HG03469 (cell line): ENCODE results near the gene IL1R2.
"Not testable (repeated sequence)": the region's sequence is repeated elsewhere in the genome, so short reads cannot be mapped to it uniquely, and the experiment has no call there.

Source experiments
- ATAC-seq: cut with Tn5 transposase; IDR thresholded peaks from one replicate; pipeline ENCODE4 v1.9.1; 2021; ENCODE audit warnings: mild to moderate bottlenecking, moderate library complexity, moderate number of reproducible peaks; ENCODE audit not compliant: unreplicated experiment

IL1R2 gene

DNA sequence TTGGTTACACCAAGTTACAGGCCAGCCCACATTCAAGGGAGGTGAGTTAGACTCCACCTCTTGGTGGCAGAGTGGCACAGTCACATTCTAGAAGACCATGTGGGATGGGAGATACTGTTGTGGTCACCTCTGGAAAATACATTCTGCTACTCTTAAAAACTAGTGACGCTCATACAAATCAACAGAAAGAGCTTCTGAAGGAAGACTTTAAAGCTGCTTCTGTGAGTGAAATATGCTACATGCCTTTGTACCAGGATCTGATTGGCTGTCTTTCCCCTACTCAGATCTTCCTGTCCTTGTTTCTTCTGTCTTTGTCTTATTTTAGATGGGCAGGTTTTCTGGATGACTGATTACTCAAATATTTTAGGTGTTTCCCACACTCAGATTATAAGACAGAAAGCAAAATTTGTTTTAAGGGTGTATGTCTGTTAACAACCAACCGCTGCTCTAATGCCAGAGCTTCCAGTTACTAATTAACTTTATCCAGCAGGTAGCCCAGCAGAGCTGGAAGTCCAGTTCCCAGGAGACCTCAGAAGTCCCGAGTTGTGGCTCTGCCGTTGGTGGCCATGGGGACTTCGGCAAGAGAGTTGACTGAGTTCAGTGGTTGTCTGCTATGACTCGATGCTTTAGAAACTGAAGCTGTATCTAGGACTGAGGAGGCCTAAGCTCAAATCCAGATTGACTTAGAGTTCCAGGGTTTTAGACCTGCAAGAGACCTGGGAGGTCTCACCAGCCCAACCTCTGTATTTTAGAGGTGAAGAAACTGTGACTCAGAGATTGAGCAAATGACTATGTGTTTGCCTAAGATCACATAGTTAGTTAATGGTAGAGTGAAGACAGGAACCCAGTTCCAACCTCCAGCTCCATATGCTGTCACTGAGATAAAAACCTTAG lies 7.4 kb downstream of the IL1R2 start:
- ATAC-seq = no peak

DNA sequence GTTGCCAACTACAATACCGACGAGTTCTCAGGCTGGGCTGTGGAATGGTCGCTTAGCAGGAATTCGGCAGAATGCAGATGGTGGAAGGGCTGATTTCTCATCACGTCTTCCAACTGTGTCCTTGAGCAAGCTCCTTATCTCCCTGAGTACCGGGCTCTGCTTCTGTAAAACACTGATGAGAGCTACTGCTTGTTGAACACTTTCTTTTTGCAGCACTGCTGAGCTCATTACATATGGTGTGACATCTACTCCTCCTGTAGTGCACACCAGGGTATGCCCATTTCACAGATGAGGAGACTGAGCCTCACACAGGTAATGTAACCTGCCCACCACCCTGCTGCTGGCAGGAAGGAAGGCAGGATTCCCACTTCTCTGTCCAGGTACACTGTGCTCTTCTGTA lies 8.3 kb downstream of the IL1R2 start:
- no peak for ATAC-seq

DNA sequence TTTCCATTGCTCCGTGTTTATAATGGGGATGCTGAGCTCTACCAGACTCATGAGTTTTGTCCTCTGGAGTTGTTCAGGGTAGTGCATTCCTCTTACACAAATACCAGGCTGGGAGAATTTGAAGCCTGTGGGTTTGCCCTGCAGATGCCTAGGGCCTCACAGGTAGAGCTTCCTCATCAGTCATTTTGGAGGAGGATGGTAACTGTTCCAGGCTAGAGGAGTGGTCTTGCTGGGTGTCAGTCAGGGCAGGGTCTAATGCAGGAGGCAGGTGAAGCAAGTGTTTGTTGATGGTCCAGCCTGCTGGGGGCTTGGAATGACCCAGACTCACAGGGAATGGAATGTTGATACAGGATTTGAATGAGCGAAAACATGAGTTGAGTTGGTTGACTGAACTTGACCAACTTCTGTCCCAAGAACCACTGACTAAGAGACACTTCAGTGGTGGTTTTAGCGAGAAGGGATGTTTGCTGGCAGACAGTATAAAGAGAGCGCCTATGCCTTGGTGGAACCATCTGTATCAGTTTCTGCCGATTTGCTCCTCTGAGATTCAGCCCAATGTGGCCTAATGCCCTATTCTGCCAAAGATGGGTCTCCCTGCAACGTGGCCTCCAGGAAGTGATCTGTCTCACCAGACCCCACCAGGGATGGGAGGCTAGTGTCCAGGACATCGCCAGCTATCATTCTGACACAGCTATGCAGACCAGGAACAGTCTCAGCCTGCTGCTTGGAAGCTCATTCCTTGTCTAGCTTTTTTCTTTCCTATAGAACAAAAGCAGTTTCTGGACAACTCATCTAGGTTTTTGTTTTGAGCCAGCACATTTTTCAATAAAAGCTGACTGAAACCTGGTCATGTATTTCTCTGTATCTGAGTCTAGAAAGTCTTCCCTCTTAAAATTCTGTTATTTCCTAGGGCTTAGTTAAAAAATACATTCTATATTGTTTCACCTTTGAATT lies 9.3 kb downstream of the IL1R2 start:
- ATAC-seq = no peak

DNA sequence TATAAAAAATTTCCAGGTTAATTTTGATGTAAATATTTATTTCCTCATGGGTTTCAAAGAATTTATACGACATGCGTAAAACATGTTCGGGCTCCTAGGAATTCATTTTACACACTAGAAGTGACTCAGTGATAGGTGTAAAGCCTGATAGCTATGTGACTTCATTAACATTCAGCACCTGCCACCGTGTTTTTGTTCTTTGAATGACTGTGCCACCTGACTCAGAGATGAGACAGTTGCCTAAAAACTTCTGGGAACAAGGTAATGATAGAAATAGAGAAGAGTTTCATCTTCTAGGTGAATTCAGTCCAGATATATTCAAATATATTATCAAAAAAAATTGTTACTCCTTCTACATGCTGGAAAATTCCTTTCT lies 10.0 kb downstream of the IL1R2 start:
- ATAC-seq = no peak

DNA sequence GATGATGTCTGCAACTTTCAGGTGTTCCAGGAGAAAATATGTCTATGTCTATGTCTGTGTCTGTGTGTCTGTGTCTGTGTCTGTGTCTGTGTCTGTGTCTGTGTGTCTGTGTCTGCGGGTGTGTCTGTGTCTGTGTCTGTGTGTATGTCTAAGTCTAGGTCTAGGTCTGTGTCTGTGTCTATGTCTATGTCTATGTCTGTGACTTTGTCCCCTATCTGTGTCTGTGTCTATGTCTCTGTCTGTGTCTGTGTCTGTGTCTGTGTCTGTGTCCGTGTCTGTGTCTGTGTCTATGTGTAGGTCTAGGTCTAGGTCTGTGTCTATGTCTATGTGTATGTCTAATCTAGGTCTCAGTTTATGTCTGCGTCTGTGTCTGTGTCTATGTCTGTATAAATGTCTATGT lies 10.5 kb downstream of the IL1R2 start:
- ATAC-seq = no peak

DNA sequence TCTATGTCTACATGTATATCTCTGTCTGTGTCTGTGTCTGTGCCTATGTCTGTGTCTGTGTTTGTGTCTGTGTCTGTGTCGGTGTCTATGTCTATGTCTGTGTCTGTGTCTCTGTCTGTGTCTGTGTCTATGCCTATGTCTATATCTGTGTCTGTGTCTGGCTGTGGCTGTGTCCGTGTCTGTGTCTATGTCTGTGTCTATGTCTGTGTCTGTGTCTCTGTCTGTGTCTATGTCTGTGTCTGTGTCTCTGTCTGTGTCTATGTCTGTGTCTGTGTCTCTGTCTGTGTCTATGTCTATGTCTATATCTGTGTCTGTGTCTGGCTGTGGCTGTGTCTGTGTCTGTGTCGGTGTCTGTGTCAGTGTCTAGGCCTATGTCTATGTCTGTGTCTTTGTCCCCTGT lies 11.1 kb downstream of the IL1R2 start:
- not testable (repeated sequence) for ATAC-seq

DNA sequence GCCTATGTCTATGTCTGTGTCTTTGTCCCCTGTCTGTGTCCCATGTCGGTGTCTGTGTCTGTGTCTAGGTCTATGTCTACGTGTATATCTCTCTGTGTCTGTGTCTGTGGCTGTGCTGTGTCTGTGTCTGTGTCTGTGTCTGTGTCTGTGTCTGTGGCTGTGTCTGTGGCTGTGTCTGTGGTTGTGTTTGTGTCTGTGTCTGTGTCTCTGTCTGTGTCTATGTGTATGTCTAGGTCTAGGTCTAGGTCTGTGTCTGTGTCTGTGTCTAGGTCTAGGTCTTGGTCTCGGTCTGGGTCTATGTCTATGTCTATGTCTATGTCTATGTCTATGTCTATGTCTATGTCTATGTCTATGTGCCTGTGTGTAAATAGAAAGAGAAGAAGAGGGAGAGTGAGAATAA lies 11.9 kb downstream of the IL1R2 start:
- no peak for ATAC-seq

DNA sequence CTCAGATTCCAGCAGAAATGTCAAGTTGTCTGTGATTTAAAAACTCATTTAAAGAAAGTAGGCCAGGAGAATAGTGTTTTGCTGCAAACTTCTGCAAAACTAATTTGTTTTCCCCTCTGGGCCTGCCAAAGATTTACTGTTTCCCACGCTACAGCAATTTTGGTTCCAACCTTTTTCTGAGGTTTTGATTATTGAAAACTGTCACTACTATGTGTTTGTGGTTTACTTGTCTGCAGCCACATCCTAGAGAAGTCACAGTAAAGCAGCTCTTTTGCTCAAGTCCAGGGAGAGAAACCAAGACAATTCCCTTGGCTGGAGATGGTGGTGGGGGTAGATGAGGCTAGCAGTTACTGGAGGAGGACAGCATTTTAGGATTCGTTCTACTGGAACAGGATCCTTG lies 12.8 kb downstream of the IL1R2 start:
- no peak for ATAC-seq

DNA sequence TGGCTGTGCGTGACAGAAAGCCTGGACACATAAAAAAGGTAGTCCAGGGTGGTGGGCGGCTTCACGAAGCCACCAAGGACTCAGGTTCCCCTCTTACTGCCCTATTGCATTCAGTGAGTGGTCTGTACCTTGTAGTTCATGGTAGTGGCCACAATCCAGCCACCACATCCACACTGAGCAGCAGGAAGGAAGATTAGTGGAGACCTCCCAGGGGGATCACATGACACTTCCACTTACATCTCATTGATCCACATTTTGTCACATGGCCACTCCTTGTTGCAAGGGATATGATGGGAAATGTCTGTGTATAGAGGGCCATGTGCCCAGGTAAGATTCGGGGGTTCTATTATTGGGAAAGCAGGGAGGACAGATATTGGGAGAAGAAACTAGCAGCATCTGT lies 13.7 kb downstream of the IL1R2 start:
- no peak for ATAC-seq

DNA sequence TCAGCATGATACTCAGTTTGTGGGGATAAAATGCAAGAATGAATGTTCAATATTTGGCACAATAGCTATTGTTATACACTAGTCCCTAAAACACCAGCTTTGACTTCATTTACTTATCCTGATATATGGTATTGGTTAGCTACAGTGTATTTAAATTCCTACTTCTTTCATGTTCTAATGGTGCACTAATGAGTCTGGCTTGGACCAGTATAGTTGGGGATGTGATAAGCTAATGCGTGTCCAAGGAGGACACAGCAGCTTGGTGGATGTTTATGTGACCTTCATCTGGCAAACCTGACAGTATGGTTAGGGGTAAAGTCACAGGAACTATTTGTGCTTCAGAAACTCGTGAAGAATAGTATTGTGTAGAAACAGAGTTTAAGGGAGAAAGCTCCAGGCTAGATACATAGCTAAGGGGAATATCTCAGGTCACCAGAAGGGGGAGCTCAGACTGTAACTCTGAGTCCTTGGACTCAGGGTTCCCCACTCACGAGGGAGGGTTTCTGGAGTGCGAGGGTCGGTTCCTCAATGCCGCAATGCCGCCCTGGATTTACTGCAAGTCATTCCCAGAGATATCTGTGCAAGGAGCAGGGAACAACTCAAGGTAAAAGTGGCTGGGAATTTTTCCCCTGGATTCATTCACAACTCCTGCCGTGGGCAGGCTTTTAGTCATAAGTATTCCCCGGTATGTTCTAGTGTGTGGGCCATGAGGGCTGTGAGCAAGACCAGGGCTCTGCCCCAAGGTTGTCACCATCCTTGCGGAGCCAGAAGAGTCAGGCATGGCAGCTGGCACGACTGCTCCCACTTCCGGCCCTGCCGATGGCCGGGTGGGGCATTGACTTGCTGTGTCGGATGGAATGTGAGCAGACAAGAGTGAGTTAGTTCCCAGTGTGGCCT lies 14.5 kb downstream of the IL1R2 start:
- ATAC-seq = no peak

DNA sequence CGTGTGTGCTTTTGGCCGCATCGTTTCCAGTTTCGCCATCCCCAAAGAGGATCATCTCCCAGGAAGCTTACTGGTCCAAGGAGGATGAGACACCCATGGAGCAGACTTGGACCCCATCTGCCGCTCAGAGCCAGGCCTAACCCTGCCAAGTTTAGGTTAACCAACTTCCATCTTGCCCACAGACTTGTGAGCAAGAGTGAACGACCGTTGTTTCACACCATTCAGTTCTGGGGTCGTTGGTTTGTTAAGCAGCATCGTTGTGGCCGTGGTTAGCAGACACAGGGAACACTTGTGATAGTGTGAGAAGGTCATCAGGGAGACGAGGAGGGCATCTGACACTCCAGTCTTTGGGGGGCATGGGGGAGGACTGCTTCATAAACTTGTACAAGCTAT lies 15.1 kb downstream of the IL1R2 start:
- no peak for ATAC-seq

DNA sequence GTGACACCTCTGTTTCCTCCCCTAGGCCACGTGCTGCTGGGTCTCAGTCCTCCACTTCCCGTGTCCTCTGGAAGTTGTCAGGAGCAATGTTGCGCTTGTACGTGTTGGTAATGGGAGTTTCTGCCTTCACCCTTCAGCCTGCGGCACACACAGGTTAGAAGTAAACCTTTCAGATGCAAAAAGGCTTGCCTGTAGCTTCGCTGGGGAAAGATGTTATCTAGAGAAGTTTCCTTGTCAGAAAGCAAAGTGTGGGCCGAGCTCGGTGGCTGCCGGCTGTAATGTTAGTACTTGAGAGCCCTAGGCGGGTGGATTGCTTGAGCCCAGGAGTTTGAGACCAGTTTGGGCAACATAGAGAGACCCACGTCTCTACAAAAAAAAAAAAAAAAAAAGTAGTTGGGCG lies 16.7 kb downstream of the IL1R2 start:
- ATAC-seq = no peak

DNA sequence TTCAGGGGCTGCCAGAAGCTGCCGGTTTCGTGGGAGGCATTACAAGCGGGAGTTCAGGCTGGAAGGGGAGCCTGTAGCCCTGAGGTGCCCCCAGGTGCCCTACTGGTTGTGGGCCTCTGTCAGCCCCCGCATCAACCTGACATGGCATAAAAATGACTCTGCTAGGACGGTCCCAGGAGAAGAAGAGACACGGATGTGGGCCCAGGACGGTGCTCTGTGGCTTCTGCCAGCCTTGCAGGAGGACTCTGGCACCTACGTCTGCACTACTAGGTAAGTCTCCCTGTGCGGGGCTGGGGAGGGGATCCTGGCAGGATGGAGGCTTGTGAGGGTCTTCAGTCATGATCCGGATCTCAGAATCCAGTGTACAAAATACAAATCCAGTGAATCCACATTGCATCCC lies 17.8 kb downstream of the IL1R2 start:
- ATAC-seq = no peak

DNA sequence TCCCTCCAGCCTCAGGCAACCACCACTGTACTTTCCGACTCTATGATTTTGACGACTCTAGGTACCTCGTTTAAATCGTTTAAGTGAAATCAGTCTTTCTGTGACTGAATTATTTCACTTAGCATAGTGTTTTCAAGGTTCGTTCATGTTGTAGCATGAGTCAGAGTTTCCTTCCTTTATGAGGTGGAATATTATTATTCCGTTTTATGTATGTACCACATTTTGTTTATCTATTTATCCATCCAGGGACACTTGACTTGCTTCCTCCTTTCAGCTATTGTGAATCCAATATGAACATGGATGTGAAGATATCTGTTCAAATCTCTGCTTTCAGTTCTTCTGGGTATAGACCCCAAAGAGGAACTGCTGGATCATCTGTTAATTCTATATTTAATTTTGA lies 19.1 kb downstream of the IL1R2 start:
- no peak for ATAC-seq

DNA sequence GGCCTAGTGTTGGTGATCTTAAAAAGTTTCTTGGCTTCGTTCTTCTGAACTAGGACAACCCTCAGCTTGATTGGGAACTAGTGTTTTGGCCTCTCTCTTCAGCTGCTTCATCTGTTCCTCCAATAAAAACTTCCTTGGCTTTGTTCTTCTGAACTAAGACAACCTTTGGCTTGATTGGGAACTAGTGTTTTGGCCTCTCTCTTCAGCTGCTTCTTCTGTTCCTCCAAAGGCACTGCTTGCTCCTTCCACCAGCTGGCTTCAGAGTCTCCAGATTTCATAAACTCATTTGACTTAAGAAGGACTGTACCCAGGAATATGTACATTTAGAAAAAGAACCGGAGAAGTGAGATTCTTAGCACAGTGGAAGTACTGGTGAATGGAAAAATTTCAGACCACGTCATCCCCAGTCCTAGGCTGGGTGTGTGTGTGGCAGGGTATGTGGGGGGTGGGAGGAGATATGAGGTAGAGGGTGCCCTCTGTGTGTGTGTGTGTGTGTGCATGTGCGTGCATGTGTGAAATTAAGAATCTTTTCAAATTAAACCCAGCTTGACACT lies 20.4 kb downstream of the IL1R2 start:
- no peak for ATAC-seq

DNA sequence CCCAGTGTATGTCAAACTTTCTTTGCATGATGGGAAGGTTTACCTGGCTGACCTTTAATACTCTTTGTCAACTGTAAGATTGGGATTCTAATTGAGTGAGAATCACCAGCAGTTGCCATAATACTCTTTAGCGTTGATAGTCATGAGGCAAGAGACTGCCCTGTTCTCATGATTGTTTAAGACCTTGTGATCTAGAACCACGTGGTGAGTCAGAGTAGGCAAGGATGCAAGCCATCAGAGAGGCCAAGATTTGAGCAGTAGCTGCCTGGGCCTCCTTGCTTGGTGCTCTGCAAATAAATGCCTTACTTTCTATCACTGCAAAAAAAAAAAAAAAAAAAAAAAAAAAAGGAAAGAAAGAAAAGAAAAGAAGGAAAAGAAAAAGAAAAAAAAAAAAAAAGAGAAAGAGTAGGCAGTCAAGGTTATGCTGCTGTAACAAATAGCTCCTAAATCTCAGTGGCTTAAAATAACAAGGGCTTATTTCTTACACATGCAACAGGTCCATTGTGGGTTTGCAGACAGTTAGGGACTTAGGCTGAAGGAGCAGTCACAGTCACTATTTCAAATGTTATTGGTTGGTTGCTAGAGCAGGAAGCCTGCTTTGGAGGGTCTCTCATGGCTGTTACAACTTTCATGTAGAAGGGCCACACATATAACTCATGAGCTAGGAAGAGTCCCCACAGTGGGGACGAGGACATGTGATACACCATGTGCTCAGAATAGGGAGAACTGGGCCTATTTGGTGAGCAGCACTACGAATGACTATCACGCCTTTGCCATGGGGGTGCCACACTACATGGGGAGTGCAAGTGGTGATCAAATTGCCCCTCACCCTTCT lies 21.7 kb downstream of the IL1R2 start:
- ATAC-seq = no peak

DNA sequence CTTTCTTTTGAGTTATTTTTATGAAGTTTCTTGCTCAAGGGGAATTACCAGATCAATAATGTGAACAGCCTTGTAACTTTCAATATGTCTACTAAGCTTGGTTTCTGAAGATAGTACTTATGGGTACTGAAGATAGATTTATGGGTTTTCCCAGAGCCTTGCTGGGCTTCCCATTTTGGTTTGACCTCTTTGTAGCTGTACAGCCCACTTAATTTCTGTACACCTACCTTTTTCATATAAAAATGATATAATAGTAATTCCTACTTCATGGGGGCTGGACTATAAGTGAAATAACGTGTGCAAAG lies 22.2 kb downstream of the IL1R2 start:
- ATAC-seq = no peak

DNA sequence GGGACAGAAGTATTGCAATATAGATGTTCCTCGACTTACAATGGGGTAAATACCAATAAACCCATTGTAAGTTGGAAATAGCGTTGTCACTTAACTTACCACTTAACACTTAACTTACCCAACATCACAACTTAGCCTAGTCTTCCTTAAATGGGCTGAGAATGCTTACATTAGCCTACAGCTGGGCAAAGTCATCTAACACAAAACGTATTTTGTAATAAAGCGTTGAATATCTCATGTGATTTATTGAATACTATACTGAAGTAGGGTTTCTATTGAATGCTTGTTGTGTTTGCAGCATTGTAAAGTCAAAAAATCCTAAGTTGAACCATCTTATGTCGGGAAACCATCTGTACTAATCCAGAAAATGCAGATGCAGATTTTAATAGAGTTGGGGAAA lies 23.6 kb downstream of the IL1R2 start:
- ATAC-seq = no peak

DNA sequence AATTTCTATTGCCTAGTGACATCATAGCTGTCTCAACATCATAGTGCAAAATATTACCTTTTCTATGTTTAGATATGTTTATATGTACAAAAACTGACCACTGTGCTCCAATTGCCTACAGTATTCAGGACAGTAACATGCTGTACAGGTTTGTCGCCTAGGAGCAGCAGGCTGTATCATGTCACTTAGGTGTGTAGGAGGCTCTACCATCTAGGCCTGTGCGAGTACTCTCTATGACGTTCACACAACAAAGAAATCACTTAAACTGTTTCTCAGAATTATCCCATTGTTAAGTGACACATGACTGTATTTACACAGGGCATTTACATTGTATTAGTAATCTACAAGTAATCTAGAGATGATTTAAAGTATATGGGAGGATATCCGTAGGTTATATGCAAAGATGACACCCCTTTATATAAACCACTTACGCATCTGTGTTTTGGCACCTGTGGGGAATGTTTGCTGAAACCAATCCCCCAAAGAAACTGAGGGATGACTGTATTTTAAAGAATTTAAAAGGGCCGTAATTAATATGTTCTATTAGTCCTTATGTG lies 24.7 kb downstream of the IL1R2 start:
- no peak for ATAC-seq
